Measurements from ENCODE around the gene KCNJ11. TPM values are rescaled to one million over a fixed set of nuclear protein-coding genes. Genes with fewer than 3 reads are reported as not detected.

Gene KCNJ11
- total RNA-seq, 1 donor = not detected

GRCh38 chr11:17352950-17353820, 35.3 kb downstream of the KCNJ11 start:
- peak; percentile 82 for DNase-seq (ENCODE audit: low read depth)
- H3K4me3 ChIP-seq (ENCODE audit: low read depth, low read length) = peak overlapping the region; percentile 72
- no peak for TF ChIP-seq CTCF (IDR thresholded peaks at IDR 0.05; ENCODE audit: insufficient read depth, low read depth, low read length)

GRCh38 chr11:17351510-17352176, 36.8 kb downstream of the KCNJ11 start, which contains the start of gene NCR3LG1:
Gene NCR3LG1 (plus strand): TSS chr11:17351800. CDS start chr11:17351970, 170 bp downstream.
- peak; percentile 90 for DNase-seq (ENCODE audit: low read depth)
- TF ChIP-seq CTCF (IDR thresholded peaks at IDR 0.05; ENCODE audit: insufficient read depth, low read depth, low read length) = no peak
- H3K4me3 ChIP-seq (ENCODE audit: low read depth, low read length) = peak within 1 kb of the TSS; percentile 72

GRCh38 chr11:17351172-17351509, 37.3 kb downstream of the KCNJ11 start:
- no peak for DNase-seq (ENCODE audit: low read depth)
- TF ChIP-seq CTCF (IDR thresholded peaks at IDR 0.05; ENCODE audit: insufficient read depth, low read depth, low read length) = peak; percentile 8
- peak overlapping the region; percentile 72 for H3K4me3 ChIP-seq (ENCODE audit: low read depth, low read length)

GRCh38 chr11:17350455-17351171, 37.8 kb downstream of the KCNJ11 start:
- TF ChIP-seq CTCF (IDR thresholded peaks at IDR 0.05; ENCODE audit: insufficient read depth, low read depth, low read length) = no peak
- DNase-seq (ENCODE audit: low read depth) = no peak
- no peak overlapping the region for H3K4me3 ChIP-seq (ENCODE audit: low read depth, low read length)

DNA sequence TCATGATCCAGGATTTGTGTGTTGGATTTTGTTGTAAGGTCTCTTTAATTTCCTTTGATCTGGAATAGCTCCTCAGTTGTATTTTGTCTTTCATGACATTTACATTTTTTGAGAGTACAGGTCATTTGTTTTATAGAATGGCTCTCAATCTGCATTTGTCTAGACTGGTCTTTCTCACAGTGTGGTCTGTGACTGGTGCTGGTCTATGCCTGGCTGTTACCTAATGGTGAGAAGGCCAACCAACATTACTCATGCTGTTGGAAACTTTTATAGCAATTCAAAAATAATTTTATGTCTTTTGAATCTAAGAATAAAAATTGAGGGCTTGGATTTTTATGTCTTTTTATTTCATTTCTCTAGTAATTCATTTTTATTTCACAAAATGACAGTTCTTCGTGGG, 40.8 kb downstream of the KCNJ11 start:
- no peak for TF ChIP-seq CTCF (IDR thresholded peaks at IDR 0.05; ENCODE audit: insufficient read depth, low read depth, low read length)
- no peak overlapping the region for H3K4me3 ChIP-seq (ENCODE audit: low read depth, low read length)
- DNase-seq (ENCODE audit: low read depth) = no peak

GRCh38 chr11:17343907-17344306, 44.6 kb downstream of the KCNJ11 start:
- DNase-seq (ENCODE audit: low read depth) = peak; percentile 75
- no peak for TF ChIP-seq CTCF (IDR thresholded peaks at IDR 0.05; ENCODE audit: insufficient read depth, low read depth, low read length)

More at GRCh38 chr11:17343907-17344306, 44.6 kb downstream of the KCNJ11 start:
- no peak overlapping the region for H3K4me3 ChIP-seq (ENCODE audit: low read depth, low read length)
